GM18873 (cell line): Measurements from ENCODE around the gene PDE6C.

Experiments
- ATAC-seq: cut with Tn5 transposase; IDR thresholded peaks from one replicate; pipeline ENCODE4 v1.9.1; 2021; ENCODE audit warnings: mild to moderate bottlenecking, moderate library complexity, moderate number of reproducible peaks; ENCODE audit not compliant: unreplicated experiment, low FRiP score

The PDE6C gene

GRCh38 chr10:93628858-93629257, 16.5 kb downstream of the PDE6C start:
- ATAC-seq, result no peak

- ATAC-seq, result no peak
Observed at GRCh38 chr10:93629647-93630305, 17.4 kb downstream of the PDE6C start.

- ATAC-seq, result no peak
Observed at GRCh38 chr10:93630625-93631557, 18.6 kb downstream of the PDE6C start.

GRCh38 chr10:93639791-93640190, 27.5 kb downstream of the PDE6C start:
- ATAC-seq, result no peak

GRCh38 chr10:93652857-93653256, 40.5 kb downstream of the PDE6C start:
- ATAC-seq, result no peak

GRCh38 chr10:93654201-93654600, 41.9 kb downstream of the PDE6C start:
- no peak for ATAC-seq

- ATAC-seq, result no peak
Observed at GRCh38 chr10:93656155-93656554, 43.8 kb downstream of the PDE6C start.

- no peak for ATAC-seq
Observed at GRCh38 chr10:93657757-93658156, 45.4 kb downstream of the PDE6C start.

GRCh38 chr10:93666030-93666429, 53.7 kb downstream of the PDE6C start:
- no peak for ATAC-seq

- no peak for ATAC-seq
Observed at GRCh38 chr10:93667795-93668194, 55.5 kb downstream of the PDE6C start.

- ATAC-seq, result no peak
Observed at GRCh38 chr10:93670372-93670771, 58.0 kb downstream of the PDE6C start.

GRCh38 chr10:93671042-93671441, 58.7 kb downstream of the PDE6C start:
- ATAC-seq, result no peak

- ATAC-seq, result no peak
Observed at GRCh38 chr10:93672022-93672678, 59.8 kb downstream of the PDE6C start.

- ATAC-seq, result no peak
Observed at GRCh38 chr10:93672890-93673289, 60.6 kb downstream of the PDE6C start.

- ATAC-seq, result no peak
Observed at GRCh38 chr10:93673791-93674190, 61.5 kb downstream of the PDE6C start.

- no peak for ATAC-seq
Observed at GRCh38 chr10:93678386-93678785, 66.0 kb downstream of the PDE6C start.

- ATAC-seq, result no peak
Observed at GRCh38 chr10:93678805-93679587, 66.7 kb downstream of the PDE6C start.

GRCh38 chr10:93680412-93681047, 68.2 kb downstream of the PDE6C start:
- no peak for ATAC-seq

GRCh38 chr10:93687737-93688136, 75.4 kb downstream of the PDE6C start:
- ATAC-seq, result no peak

- no peak for ATAC-seq
Observed at GRCh38 chr10:93695740-93696139, 83.4 kb downstream of the PDE6C start.
